GM19397 (cell line): ENCODE measurements around the gene HSPBP1.
"Not testable (repeated sequence)": the region's sequence is repeated elsewhere in the genome, so short reads cannot be mapped to it uniquely, and the experiment has no call there.

Experiments
- ATAC-seq: cut with Tn5 transposase; IDR thresholded peaks from one replicate; pipeline ENCODE4 v1.9.1; 2021; ENCODE audit warnings: mild to moderate bottlenecking, moderate library complexity; ENCODE audit not compliant: unreplicated experiment

The HSPBP1 gene

GRCh38 chr19:55241143-55241934 is 38.6 kb downstream of the HSPBP1 start:
- ATAC-seq: no peak

GRCh38 chr19:55240713-55241020 is 39.2 kb downstream of the HSPBP1 start:
- ATAC-seq: no peak

- ATAC-seq: no peak
Observed at GRCh38 chr19:55239004-55239403, 40.9 kb downstream of the HSPBP1 start.

- no peak for ATAC-seq
Observed at GRCh38 chr19:55238030-55238429, 41.9 kb downstream of the HSPBP1 start.

GRCh38 chr19:55232986-55233385 is 46.9 kb downstream of the HSPBP1 start:
- ATAC-seq: no peak

- ATAC-seq: no peak
Observed at GRCh38 chr19:55232286-55232602, 47.7 kb downstream of the HSPBP1 start.

GRCh38 chr19:55231391-55232285 is 48.3 kb downstream of the HSPBP1 start:
- no peak for ATAC-seq

- no peak for ATAC-seq
Observed at GRCh38 chr19:55230780-55231179, 49.1 kb downstream of the HSPBP1 start.

- no peak for ATAC-seq
Observed at GRCh38 chr19:55230329-55230728, 49.6 kb downstream of the HSPBP1 start.

GRCh38 chr19:55229789-55230182 is 50.1 kb downstream of the HSPBP1 start:
- ATAC-seq: no peak

GRCh38 chr19:55229145-55229788 is 50.6 kb downstream of the HSPBP1 start:
- ATAC-seq: no peak

- no peak for ATAC-seq
Observed at GRCh38 chr19:55228403-55229031, 51.4 kb downstream of the HSPBP1 start, which contains the start of gene TMEM86B. TSS of gene TMEM86B (minus strand) at chr19:55228763. CDS start at chr19:55228741, 22 bp downstream.

- no peak for ATAC-seq
Observed at GRCh38 chr19:55228015-55228391, 51.9 kb downstream of the HSPBP1 start.

- ATAC-seq: no peak
Observed at GRCh38 chr19:55227241-55228014, 52.5 kb downstream of the HSPBP1 start.

- ATAC-seq: no peak
Observed at GRCh38 chr19:55226788-55227187, 53.1 kb downstream of the HSPBP1 start.

- ATAC-seq: no peak
Observed at GRCh38 chr19:55226273-55226672, 53.6 kb downstream of the HSPBP1 start.

GRCh38 chr19:55225415-55225958 is 54.4 kb downstream of the HSPBP1 start:
- ATAC-seq: no peak

GRCh38 chr19:55224679-55225414 is 55.1 kb downstream of the HSPBP1 start:
- not testable (repeated sequence) for ATAC-seq

- ATAC-seq: no peak
Observed at GRCh38 chr19:55224038-55224665, 55.8 kb downstream of the HSPBP1 start.
